Adrenal gland (tissue), 12 donors: ENCODE results near the gene PPM1B. TPM values are rescaled to one million over a fixed set of nuclear protein-coding genes. Genes with fewer than 3 reads are reported as not detected.

Source experiments
- DNase-seq, 7 donors: peaks; one replicate each; pipeline ENCODE4 v3.0.0-alpha.2; 2019 to 2020
- H3K27ac ChIP-seq, 5 donors: fragments of 200-600 bp; sonication (generic) in 4 of 5; 1 replicate in 3 of 5; 2 replicates in 2 of 5; pipeline versions ENCODE4 v1.5.1 to v1.8.0; 2016 to 2020; ENCODE audit warnings: mild to moderate bottlenecking in 1 of 5
- H3K27me3 ChIP-seq: fragments of 200-600 bp; 2 replicates; pipeline ENCODE4 v1.8.0; 2021
- H3K36me3 ChIP-seq, 2 donors: fragments of 200-600 bp; replicated peaks in 1 of 2; 1 replicate in 1 of 2; 2 replicates in 1 of 2; pipeline versions ENCODE4 v1.5.1 to v1.8.0; 2018 to 2022
- H3K4me1 ChIP-seq, 2 donors: fragments of 200-600 bp; replicated peaks in 1 of 2; 1 replicate in 1 of 2; 2 replicates in 1 of 2; pipeline versions ENCODE4 v1.5.1 to v1.8.0; 2018 to 2021
- H3K4me3 ChIP-seq, 4 donors: fragments of 200-600 bp; sonication (generic) in 3 of 4; one replicate each; pipeline ENCODE4 v1.5.1; 2016 to 2018
- H3K9me3 ChIP-seq, 3 donors: fragments of 200-600 bp; sonication (generic) in 1 of 3; replicated peaks in 1 of 3; 1 replicate in 2 of 3; 2 replicates in 1 of 3; pipeline versions ENCODE4 v1.5.1 to v1.8.0; 2016 to 2021
- POLR2A ChIP-seq, 2 donors: fragments of 450-650 bp; IDR thresholded peaks; one replicate each; pipeline ENCODE4 v1.6.1; 2017; ENCODE audit warnings: antibody characterized with exemption in 2 of 2, mild to moderate bottlenecking in 2 of 2, moderate library complexity in 1 of 2
- WGBS, 4 donors: extraction: QIAGEN DNeasy Blood & Tissue Kit in 2 of 4; methylation state at CpG; one replicate each; pipeline versions ENCODE4 v1.1.5 to v1.1.7; 2013 to 2017; 5-methylcytosine and 5-hydroxymethylcytosine counted together
- intact Hi-C, 2 donors: fragments of 100-400 bp; cut with DNase I; formaldehyde crosslinking; loops; one replicate each; pipeline versions ENCODE4 v1.14.1 to v1.15.0; 2022 to 2023
- polyA plus RNA-seq, 3 donors: library from polyadenylated mRNA; stranded (reverse); fragments of 200-250 nt in 2 of 3; fragments of 350-450 nt in 1 of 3; fragmentation: Illumina TruSeq in 1 of 3; extraction: RNeasy Lipid Tissue Mini Kit (QIAGEN cat#74804) in 1 of 3; gene quantifications; one replicate each; pipeline ENCODE4 v1.2.3, GENCODE V29; 2013 to 2014
- total RNA-seq, 9 donors: library from RNA; depleted of rRNA in 4 of 9; stranded (reverse); fragments of >200 nt in 4 of 9; fragments of 120-200 nt in 1 of 9; fragmentation: NEBNext Ultra II Directional in 1 of 9; extraction: Animal tissue kit (Norgen Biotek cat#: 25700) in 1 of 9; gene quantifications; one replicate each; pipeline versions ENCODE4 v1.1.0 to v1.2.4, GENCODE V29; 2013 to 2023
- TF ChIP-seq, protein P1 (sequence below), 6 experiments: fragments of 450-650 bp in 4 of 6; fragments of 200-600 bp in 2 of 6; sonication (generic) in 1 of 6; IDR thresholded peaks; 1 replicate in 5 of 6; 2 replicates in 1 of 6; pipeline versions ENCODE4 v1.5.1 to v1.8.0; 2016 to 2021; ENCODE audit warnings: antibody characterized with exemption in 6 of 6, mild to moderate bottlenecking in 2 of 6, moderate library complexity in 1 of 6
- donor health status: healthy with polysubstance abuse.
- donor health status: Bipolar disorder and iron deficiency.
- donor health status: DM: yes; HTN: yes; CAD: no.
- donor health status: DM: no; HTN: no; CAD: no.
- donor health status: DM: no; HTN: no; CAD: no.
- donor health status: DM: yes; HTN: yes; CAD: no.

Gene PPM1B
- total and polyA plus RNA-seq, 12 donors = 12.2 to 44.9 (median 32.6) TPM

DNA sequence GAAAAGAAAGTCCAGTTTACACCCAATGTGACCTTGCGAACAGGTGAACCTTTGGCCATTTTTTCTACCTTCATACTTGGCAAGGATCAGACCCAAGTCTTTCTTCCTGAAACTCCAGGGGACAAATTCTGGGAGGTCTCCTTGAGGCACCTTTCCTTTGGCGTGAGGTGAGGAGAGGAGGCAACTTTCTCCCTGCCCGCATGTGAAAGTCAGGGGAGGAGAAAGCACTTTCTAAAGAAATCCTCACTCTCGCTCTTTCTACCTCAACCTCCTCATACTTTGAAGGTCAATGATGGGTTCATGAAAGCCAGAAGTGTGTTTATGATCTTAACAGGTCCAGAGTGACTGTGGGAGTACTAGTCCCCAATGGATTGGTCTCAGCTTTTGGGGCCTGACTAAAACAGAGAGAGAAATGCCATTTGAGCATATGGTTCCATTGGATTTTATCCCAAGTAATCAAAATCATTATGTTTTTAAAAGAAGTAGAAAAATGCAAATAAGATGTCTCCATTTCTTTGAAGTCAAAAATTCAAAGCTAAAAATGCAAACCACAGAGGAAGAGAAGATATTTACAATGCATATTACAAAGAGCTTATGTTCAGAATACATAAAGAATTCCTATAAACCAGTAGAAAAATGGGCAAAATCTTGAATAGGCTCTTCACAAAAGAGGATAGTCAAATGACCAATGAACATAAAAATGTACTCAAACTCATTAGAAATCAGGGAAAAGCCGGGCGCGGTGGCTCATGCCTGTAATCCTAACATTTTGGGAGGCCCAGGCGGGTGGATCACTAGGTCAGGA, 15.6 kb upstream of the PPM1B start:
- TF ChIP-seq, protein P1, sequence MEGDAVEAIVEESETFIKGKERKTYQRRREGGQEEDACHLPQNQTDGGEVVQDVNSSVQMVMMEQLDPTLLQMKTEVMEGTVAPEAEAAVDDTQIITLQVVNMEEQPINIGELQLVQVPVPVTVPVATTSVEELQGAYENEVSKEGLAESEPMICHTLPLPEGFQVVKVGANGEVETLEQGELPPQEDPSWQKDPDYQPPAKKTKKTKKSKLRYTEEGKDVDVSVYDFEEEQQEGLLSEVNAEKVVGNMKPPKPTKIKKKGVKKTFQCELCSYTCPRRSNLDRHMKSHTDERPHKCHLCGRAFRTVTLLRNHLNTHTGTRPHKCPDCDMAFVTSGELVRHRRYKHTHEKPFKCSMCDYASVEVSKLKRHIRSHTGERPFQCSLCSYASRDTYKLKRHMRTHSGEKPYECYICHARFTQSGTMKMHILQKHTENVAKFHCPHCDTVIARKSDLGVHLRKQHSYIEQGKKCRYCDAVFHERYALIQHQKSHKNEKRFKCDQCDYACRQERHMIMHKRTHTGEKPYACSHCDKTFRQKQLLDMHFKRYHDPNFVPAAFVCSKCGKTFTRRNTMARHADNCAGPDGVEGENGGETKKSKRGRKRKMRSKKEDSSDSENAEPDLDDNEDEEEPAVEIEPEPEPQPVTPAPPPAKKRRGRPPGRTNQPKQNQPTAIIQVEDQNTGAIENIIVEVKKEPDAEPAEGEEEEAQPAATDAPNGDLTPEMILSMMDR (IDR thresholded peaks at IDR 0.05) = no peak
- DNase-seq = no peak
- H3K4me1 ChIP-seq = no peaks in the 10 kb centered on the region
- no peaks in the 10 kb centered on the region for H3K36me3 ChIP-seq
- H3K27me3 ChIP-seq = no peaks in the 10 kb centered on the region
- intact Hi-C loops = no loop called here
- H3K27ac ChIP-seq = no peak overlapping the region
- H3K4me3 ChIP-seq = no peak overlapping the region
- no peaks in the 10 kb centered on the region for H3K9me3 ChIP-seq
- 91 to 96% (median 94%) methylated on average over 8 of the region's 8 CpGs for WGBS, 4 donors

DNA sequence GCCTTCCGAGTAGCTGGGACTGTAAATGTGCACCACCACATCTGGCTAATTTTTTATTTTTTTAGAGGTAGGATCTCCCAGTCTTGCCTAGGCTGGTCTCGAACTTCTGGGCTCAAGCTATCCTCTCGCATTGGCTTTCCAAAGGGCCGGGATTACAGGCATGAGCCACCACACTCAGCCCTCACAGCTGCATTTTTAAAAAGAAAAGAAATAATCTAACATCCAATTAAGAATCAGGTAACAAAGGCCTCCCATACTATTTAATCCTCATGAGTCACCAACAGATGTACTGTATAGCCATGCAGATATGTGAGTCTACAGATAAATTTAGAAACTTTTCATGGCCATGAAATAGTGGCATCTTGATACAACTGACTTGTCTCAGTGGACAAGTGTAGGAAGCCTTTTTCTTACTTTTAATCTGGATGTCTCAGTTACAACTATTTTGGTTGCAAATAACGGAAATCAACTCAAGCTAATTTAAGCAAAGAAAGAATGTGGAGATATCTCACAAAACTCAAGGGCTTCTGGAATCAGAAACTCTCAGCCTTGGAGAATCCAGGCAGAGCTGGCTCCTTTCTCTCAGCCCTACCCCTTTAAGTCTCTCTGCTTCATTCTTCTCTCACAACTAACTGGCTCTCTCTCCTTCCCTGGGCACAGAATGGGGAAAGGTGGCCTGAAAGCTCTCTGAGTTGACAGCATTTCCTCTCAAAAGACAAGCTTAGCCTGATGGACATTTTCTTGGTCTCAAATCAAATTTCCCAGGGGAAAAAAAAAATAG, 12.8 kb upstream of the PPM1B start:
- no peak for TF ChIP-seq POLR2A (IDR thresholded peaks at IDR 0.05)
- TF ChIP-seq, protein P1 (IDR thresholded peaks at IDR 0.05) = no peak
- H3K9me3 ChIP-seq = no peaks in the 10 kb centered on the region
- no peak for DNase-seq
- H3K36me3 ChIP-seq = no peaks in the 10 kb centered on the region
- H3K27me3 ChIP-seq = no peaks in the 10 kb centered on the region
- H3K27ac ChIP-seq = no peak overlapping the region
- intact Hi-C loops = no loop called here
- H3K4me3 ChIP-seq = no peak overlapping the region
- WGBS, 4 donors = 71 to 86% (median 81%) methylated on average over 5 of the region's 5 CpGs
- H3K4me1 ChIP-seq = no peaks in the 10 kb centered on the region

DNA sequence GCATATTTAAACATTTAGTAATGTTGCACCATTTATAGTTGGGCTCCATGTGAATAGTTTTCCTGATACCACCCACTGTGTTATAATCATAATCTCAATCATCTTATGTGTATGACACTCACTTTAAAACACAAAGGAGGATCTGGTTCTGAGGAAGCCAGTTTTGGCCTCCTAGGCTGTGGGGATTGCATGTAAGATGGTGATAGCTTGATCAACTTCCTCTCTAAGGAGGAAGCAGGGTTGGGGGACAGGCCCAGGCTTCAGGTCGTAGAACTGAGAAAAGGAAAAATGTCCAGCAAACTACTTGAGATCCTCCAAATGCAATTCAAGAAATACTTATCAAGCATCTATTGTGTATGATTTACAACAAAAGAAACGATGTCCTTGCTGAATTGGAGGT, 4.9 kb upstream of the PPM1B start:
- Histone ChIP-seq H3K27ac (no peak overlapping the region), H3K27me3 (no peaks in the 10 kb centered on the region), H3K9me3 (no peaks in the 10 kb centered on the region), H3K4me1 (peaks cover 0 to 5% of the 10 kb centered on the region in 2 donors), H3K36me3 (no peaks in the 10 kb centered on the region), H3K4me3 (no peak overlapping the region)
- DNase-seq = no peak
- WGBS, 4 donors = 63 to 76% (median 71%) methylated on average over 2 of the region's 2 CpGs
- intact Hi-C loops = loop anchor here in 1 of 2 donors (10.0 kb wide), 1 partner anchor 79 kb away; no protein-coding TSS in a partner anchor
- TF ChIP-seq, protein P1 (IDR thresholded peaks at IDR 0.05) = no peak
- TF ChIP-seq POLR2A (IDR thresholded peaks at IDR 0.05) = no peak

DNA sequence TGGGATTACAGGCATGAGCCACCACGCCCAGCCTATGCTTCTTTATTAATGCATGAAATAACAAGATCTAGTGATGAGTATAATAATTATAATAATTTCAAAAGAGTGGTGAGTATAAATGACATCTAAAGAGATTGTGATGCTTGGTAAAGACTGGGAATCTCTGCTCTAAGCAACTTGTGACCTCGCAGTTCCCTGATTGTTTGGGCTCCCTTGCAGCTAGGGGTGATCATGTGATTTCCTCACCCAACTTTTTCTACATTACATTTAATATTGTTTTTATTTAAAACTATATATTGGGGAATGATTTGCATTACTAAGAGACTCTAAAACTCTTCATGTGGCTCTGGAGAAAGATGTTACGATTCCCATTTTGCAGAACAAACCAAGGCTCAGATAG, 4.1 kb upstream of the PPM1B start:
- TF ChIP-seq POLR2A (IDR thresholded peaks at IDR 0.05) = no peak
- TF ChIP-seq, protein P1 (IDR thresholded peaks at IDR 0.05) = no peak
- Histone ChIP-seq H3K9me3 (no peaks in the 10 kb centered on the region), H3K27me3 (no peaks in the 10 kb centered on the region), H3K4me1 (peaks cover 0 to 5% of the 10 kb centered on the region in 2 donors), H3K4me3 (no peak overlapping the region), H3K27ac (no peak overlapping the region), H3K36me3 (no peaks in the 10 kb centered on the region)
- WGBS, 4 donors = 92 to 96% (median 93%) methylated on average over 3 of the region's 3 CpGs
- intact Hi-C loops = loop anchor here in 1 of 2 donors (10.0 kb wide), 1 partner anchor 80 kb away; no protein-coding TSS in a partner anchor
- no peak for DNase-seq
